GM12878 (cell line): ENCODE data around the gene ZFP91. TPM values are rescaled to one million over a fixed set of nuclear protein-coding genes. Genes with fewer than 3 reads are reported as not detected.
A peak's percentile ranks its signal among the peaks of the same experiment; 100 is the strongest.

ENCODE experiments used
- ATAC-seq: fragments of 200-7000 bp; cut with Tn5 transposase; 3 replicates; pipeline ENCODE4 v1.9.1; 2020; ENCODE audit warnings: mild to moderate bottlenecking, moderate library complexity
- BruUV-seq: library from RNA; stranded (reverse); fragments of 400-500 nt; replicated peaks from 2 replicates; lab custom pipeline; 2021; lab: Mats Ljungman, UMichigan
- CTCF ChIA-PET: fragments of 300-600 bp; sonication (Branson Sonifier 250); formaldehyde crosslinking; extraction: SDS; loops from one replicate; lab custom pipeline; 2021; ENCODE audit warnings: inconsistent platforms; lab: Yijun Ruan, JAX
- POLR2A ChIA-PET: fragments of 350-600 bp; formaldehyde crosslinking; extraction: SDS; loops from one replicate; lab custom pipeline; 2021; ENCODE audit warnings: inconsistent platforms; lab: Charles Lee
- RAD21 ChIA-PET: fragments of 300-600 bp; sonication (Branson Sonifier 250); formaldehyde crosslinking; loops from one replicate; lab custom pipeline; 2023; ENCODE audit warnings: antibody characterized with exemption; ENCODE audit not compliant: unreplicated experiment; lab: Charles Lee
- SMC1A ChIA-PET: fragments of 300-600 bp; sonication (Branson Sonifier 250); formaldehyde crosslinking; loops from one replicate; lab custom pipeline; 2023; ENCODE audit not compliant: unreplicated experiment, uncharacterized antibody; lab: Charles Lee
- DNase-seq: peaks from one replicate; pipeline ENCODE4 v3.0.0-alpha.2; 2011; ENCODE audit warnings: low read depth, low spot score
- FAIRE-seq: peaks from 3 replicates; lab custom pipeline; 2011; peaks lifted over from hg19 to GRCh38; lab: Jason Lieb, UNC
- H2AFZ ChIP-seq: 2 replicates; pipeline ENCODE4 v1.6.0; 2011; ENCODE audit warnings: low read depth, low read length, control low read depth; ENCODE audit not compliant: control insufficient read depth
- H3K27ac ChIP-seq: 2 replicates; pipeline ENCODE4 v1.5.1; 2011; ENCODE audit warnings: control low read depth; ENCODE audit not compliant: control insufficient read depth, insufficient read depth
- H3K27me3 ChIP-seq, 2 experiments: replicated peaks in 1 of 2; 2 replicates each; pipeline versions ENCODE4 v1.6.0 to v1.6.1; 2011; ENCODE audit warnings: low read length in 1 of 2; ENCODE audit not compliant: control insufficient read depth in 2 of 2, insufficient read depth in 2 of 2
- H3K36me3 ChIP-seq, 2 experiments: 2 replicates each; pipeline ENCODE4 v1.5.1; 2011; ENCODE audit warnings: low read length in 1 of 2; ENCODE audit not compliant: control insufficient read depth in 2 of 2, insufficient read depth in 2 of 2
- H3K4me1 ChIP-seq: 2 replicates; pipeline ENCODE4 v1.6.1; 2011; ENCODE audit warnings: mild to moderate bottlenecking, low read length, moderate library complexity, mixed read lengths; ENCODE audit not compliant: control insufficient read depth, insufficient read depth
- H3K4me2 ChIP-seq: 2 replicates; pipeline ENCODE4 v1.6.0; 2011; ENCODE audit warnings: control low read depth; ENCODE audit not compliant: control insufficient read depth, insufficient read depth
- H3K4me3 ChIP-seq: fragments of 200-600 bp; sonication (generic); 2 replicates; pipeline ENCODE4 v1.5.1; 2016
- H3K79me2 ChIP-seq: 2 replicates; pipeline ENCODE4 v1.6.0; 2011; ENCODE audit warnings: low read length; ENCODE audit not compliant: control insufficient read depth, insufficient read depth
- H3K9ac ChIP-seq: 2 replicates; pipeline ENCODE4 v1.8.0; 2011; ENCODE audit warnings: low read length, control low read depth, mixed read lengths; ENCODE audit not compliant: control insufficient read depth, insufficient read depth
- H3K9me3 ChIP-seq: replicated peaks from 3 replicates; pipeline ENCODE4 v1.5.1; 2011; ENCODE audit warnings: mild to moderate bottlenecking, low read length; ENCODE audit not compliant: control insufficient read depth, insufficient read depth
- H4K20me1 ChIP-seq: 2 replicates; pipeline ENCODE4 v1.6.0; 2011; ENCODE audit not compliant: control insufficient read depth, insufficient read depth
- BRCA1 ChIP-seq: IDR thresholded peaks from 2 replicates; pipeline ENCODE4 v1.6.1; 2011; ENCODE audit warnings: low read depth, low read length, improper control_type of control experiment
- CREM ChIP-seq: IDR thresholded peaks from 2 replicates; pipeline ENCODE4 v1.6.1; 2014; ENCODE audit warnings: antibody characterized with exemption, low read depth
- EGR1 ChIP-seq, 2 experiments: IDR thresholded peaks; 1 replicate in 1 of 2; 2 replicates in 1 of 2; pipeline ENCODE4 v1.6.1; 2011 to 2012; ENCODE audit warnings: low read depth in 2 of 2, low read length in 2 of 2, borderline replicate concordance in 1 of 2, mild to moderate bottlenecking in 1 of 2, moderate library complexity in 1 of 2
- KAT2A ChIP-seq: conservative IDR thresholded peaks from 2 replicates; pipeline ENCODE4 v1.6.1; 2011; ENCODE audit warnings: low read depth, low read length; ENCODE audit not compliant: control insufficient read depth
- MXI1 ChIP-seq: fragments of 150-350 bp; IDR thresholded peaks from 2 replicates; pipeline ENCODE4 v1.6.1; 2011; ENCODE audit warnings: low read depth, mild to moderate bottlenecking, inconsistent platforms, low read length, improper control_type of control experiment
- MYC ChIP-seq: IDR thresholded peaks from 2 replicates; pipeline ENCODE4 v1.6.1; 2011; ENCODE audit warnings: mild to moderate bottlenecking, low read length, moderate library complexity, inconsistent platforms; ENCODE audit not compliant: insufficient read depth, insufficient replicate concordance, insufficient read length, severe bottlenecking
- NR2C2 ChIP-seq: IDR thresholded peaks from 2 replicates; pipeline ENCODE4 v1.6.1; 2011; ENCODE audit warnings: borderline replicate concordance, low read depth; ENCODE audit not compliant: control insufficient read depth, insufficient read length
- POLR2AphosphoS5 ChIP-seq: IDR thresholded peaks from 2 replicates; pipeline ENCODE4 v1.6.1; 2011; ENCODE audit warnings: mild to moderate bottlenecking, low read length, inconsistent platforms
- RELA ChIP-seq: fragments of 450-650 bp; IDR thresholded peaks from 2 replicates; pipeline ENCODE4 v1.8.0; 2014; ENCODE audit warnings: borderline replicate concordance; ENCODE audit not compliant: partially characterized antibody
- TBL1XR1 ChIP-seq: IDR thresholded peaks from 2 replicates; pipeline ENCODE4 v1.6.1; 2012; ENCODE audit warnings: low read depth, low read length, improper control_type of control experiment
- TCF7 ChIP-seq: IDR thresholded peaks from 2 replicates; pipeline ENCODE4 v1.6.1; 2014; ENCODE audit warnings: antibody characterized with exemption, borderline replicate concordance
- ZNF274 ChIP-seq: IDR thresholded peaks from one replicate; pipeline ENCODE4 v1.8.0; 2011; ENCODE audit not compliant: insufficient read length, insufficient read depth
- WGBS: methylation state at CpG from one replicate; pipeline ENCODE4 v1.1.6; 2016; ENCODE audit warnings: low lambda C conversion rate; ENCODE audit not compliant: insufficient replicate concordance, insufficient coverage; ENCODE audit errors: missing lambda C conversion rate; 5-methylcytosine and 5-hydroxymethylcytosine counted together
- in situ Hi-C: fragments of 300-500 bp; cut with MboI; formaldehyde crosslinking; loops from 9 replicates; pipeline ENCODE4 v1.14.3; 2018; ENCODE audit warnings: mixed read lengths
- intact Hi-C: fragments of 100-400 bp; cut with micrococcal nuclease; formaldehyde crosslinking; loops from one replicate; pipeline ENCODE4 v1.14.2; 2022; ENCODE audit not compliant: unreplicated experiment
- polyA plus RNA-seq, 11 experiments: library from polyadenylated mRNA; depleted of rRNA in 4 of 11; unstranded in 6 of 11; stranded (reverse) in 5 of 11; fragments of >200 nt; fragmentation: Nextera tagmentation in 4 of 11; fragmentation: Illumina TruSeq in 1 of 11; extraction: Ambion mirVana in 4 of 11; extraction: Trizol in 1 of 11; gene quantifications; 1 replicate in 1 of 11; 2 replicates in 10 of 11; pipeline versions ENCODE4 v1.2.1 to v1.2.3, GENCODE V29; 2011 to 2016; ENCODE audit warnings: inconsistent platforms in 2 of 11, missing spikeins in 2 of 11, low read depth in 1 of 11
- total RNA-seq, 4 experiments: library from RNA; depleted of rRNA in 3 of 4; stranded (reverse); fragments of >200 nt in 3 of 4; fragmentation: Illumina TruSeq in 1 of 4; extraction: Trizol in 1 of 4; gene quantifications; 2 replicates each; pipeline versions ENCODE4 v1.2.1 to v1.2.3, GENCODE V29; 2013 to 2021
- TF ChIP-seq, protein P1 (sequence below): fragments of 450-650 bp; IDR thresholded peaks from 2 replicates; pipeline ENCODE4 v1.6.1; 2017; ENCODE audit warnings: mild to moderate bottlenecking
- TF ChIP-seq, protein P2 (sequence below): IDR thresholded peaks from 2 replicates; pipeline ENCODE4 v1.6.1; 2012; ENCODE audit warnings: improper control_type of control experiment, low read depth, low read length; ENCODE audit not compliant: insufficient replicate concordance

Gene ZFP91
- total and polyA plus RNA-seq, 10 of the 15 experiments (the other 5 are each of a cell fraction or from before 2014, with no cell fraction given), result 12.9 to 54.1 (median 31.7) TPM

DNA sequence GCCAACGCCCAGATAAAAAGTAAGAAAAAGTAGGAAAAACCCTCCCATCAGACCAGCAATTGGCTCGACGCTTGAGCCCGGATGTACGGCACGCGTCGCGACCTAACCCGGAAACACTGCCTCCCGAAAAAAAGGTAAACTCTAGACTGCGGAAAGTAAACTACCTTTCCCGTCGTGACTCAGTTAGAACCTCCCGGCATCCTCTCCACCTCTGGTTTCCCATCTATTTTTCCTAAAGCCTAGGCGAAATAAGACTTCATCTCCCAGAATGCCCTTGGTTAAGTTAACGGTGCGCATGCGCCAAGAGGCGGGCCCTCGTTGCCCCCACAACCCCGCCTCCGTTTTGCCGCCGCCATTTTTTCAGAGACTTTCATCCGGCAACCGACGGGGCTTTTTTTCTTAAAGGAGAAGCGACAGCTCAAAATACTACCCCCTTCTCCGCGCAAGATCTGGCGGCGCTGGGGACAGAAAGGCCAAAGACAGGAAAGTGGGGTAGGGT, 678 bp upstream of the ZFP91 start:
- CTCF ChIA-PET, result interaction anchor here (1.0 to 10.4 kb wide), 15 partner anchors 9 to 480 kb away, joined by 3 to 110 read pairs (median 14); no protein-coding TSS in a partner anchor
- peak overlapping the region; percentile 52 for H2AFZ ChIP-seq
- ATAC-seq (no peak), FAIRE-seq (peak; percentile 75), DNase-seq (peak; percentile 98)
- POLR2A ChIA-PET, result interaction anchor here (1.0 to 2.4 kb wide), 6 partner anchors 9 to 77 kb away, joined by 3 to 13 read pairs (median 6); no protein-coding TSS in a partner anchor
- peak overlapping the region; percentile 100 for H3K9ac ChIP-seq
- H3K27ac ChIP-seq, result peak overlapping the region; percentile 99
- no peaks in the 10 kb centered on the region for H3K9me3 ChIP-seq
- peaks cover 81% of the 10 kb centered on the region for H3K79me2 ChIP-seq
- intact Hi-C loops (loop anchor here (2.0 to 10.0 kb wide), 9 partner anchors 69 to 977 kb away; partner anchors contain the start of genes FAM111A, FAM111B and MPEG1), in situ Hi-C loops (loop anchor here (5.0 to 25.0 kb wide), 5 partner anchors 527 to 1241 kb away; partner anchors contain the start of genes FAM111B, P2RX3, PATL1 and SSRP1)
- H3K36me3 ChIP-seq, result no peaks in the 10 kb centered on the region
- BruUV-seq, result no TSS peak
- 2% methylated on average over 33 of the region's 33 CpGs for WGBS
- SMC1A ChIA-PET, result interaction anchor here (0.6 to 4.0 kb wide), 12 partner anchors 10 to 1102 kb away, joined by 3 to 49 read pairs (median 12); partner anchors contain the start of gene CNTF
- RAD21 ChIA-PET, result interaction anchor here (1.2 to 3.2 kb wide), 6 partner anchors 8 to 210 kb away, joined by 4 to 28 read pairs (median 10); no protein-coding TSS in a partner anchor
- peaks cover 12% of the 10 kb centered on the region for H3K4me1 ChIP-seq
- no peaks in the 10 kb centered on the region for H4K20me1 ChIP-seq
- 0 out of 2 replicates have a peak overlapping the region, but pooled peaks have one; percentile 34 for H3K4me2 ChIP-seq
- peak overlapping the region; percentile 77 for H3K4me3 ChIP-seq
- H3K27me3 ChIP-seq, result no peaks in the 10 kb centered on the region
- TF ChIP-seq BRCA1 (no peak), POLR2AphosphoS5 (peak; percentile 34), RELA (peak; percentile 22), CREM (peak; percentile 74), ZNF274 (no peak), MYC (no peak), NR2C2 (no peak), TCF7 (no peak), KAT2A (no peak), EGR1 (IDR thresholded peaks at IDR 0.05; ENCODE audit: borderline replicate concordance in 1 of 2, low read depth in 2 of 2, low read length in 2 of 2) (peak in 1 of 2 experiments; percentile 9; a peak in 1 of 3 replicates), MXI1 (no peak; the same call in 1 of the 2 replicates), TBL1XR1 (no peak)
- TF ChIP-seq, protein P1, sequence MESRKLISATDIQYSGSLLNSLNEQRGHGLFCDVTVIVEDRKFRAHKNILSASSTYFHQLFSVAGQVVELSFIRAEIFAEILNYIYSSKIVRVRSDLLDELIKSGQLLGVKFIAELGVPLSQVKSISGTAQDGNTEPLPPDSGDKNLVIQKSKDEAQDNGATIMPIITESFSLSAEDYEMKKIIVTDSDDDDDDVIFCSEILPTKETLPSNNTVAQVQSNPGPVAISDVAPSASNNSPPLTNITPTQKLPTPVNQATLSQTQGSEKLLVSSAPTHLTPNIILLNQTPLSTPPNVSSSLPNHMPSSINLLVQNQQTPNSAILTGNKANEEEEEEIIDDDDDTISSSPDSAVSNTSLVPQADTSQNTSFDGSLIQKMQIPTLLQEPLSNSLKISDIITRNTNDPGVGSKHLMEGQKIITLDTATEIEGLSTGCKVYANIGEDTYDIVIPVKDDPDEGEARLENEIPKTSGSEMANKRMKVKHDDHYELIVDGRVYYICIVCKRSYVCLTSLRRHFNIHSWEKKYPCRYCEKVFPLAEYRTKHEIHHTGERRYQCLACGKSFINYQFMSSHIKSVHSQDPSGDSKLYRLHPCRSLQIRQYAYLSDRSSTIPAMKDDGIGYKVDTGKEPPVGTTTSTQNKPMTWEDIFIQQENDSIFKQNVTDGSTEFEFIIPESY, result 0 out of 2 replicates have a peak, but pooled peaks have one; percentile 7
- TF ChIP-seq, protein P2, sequence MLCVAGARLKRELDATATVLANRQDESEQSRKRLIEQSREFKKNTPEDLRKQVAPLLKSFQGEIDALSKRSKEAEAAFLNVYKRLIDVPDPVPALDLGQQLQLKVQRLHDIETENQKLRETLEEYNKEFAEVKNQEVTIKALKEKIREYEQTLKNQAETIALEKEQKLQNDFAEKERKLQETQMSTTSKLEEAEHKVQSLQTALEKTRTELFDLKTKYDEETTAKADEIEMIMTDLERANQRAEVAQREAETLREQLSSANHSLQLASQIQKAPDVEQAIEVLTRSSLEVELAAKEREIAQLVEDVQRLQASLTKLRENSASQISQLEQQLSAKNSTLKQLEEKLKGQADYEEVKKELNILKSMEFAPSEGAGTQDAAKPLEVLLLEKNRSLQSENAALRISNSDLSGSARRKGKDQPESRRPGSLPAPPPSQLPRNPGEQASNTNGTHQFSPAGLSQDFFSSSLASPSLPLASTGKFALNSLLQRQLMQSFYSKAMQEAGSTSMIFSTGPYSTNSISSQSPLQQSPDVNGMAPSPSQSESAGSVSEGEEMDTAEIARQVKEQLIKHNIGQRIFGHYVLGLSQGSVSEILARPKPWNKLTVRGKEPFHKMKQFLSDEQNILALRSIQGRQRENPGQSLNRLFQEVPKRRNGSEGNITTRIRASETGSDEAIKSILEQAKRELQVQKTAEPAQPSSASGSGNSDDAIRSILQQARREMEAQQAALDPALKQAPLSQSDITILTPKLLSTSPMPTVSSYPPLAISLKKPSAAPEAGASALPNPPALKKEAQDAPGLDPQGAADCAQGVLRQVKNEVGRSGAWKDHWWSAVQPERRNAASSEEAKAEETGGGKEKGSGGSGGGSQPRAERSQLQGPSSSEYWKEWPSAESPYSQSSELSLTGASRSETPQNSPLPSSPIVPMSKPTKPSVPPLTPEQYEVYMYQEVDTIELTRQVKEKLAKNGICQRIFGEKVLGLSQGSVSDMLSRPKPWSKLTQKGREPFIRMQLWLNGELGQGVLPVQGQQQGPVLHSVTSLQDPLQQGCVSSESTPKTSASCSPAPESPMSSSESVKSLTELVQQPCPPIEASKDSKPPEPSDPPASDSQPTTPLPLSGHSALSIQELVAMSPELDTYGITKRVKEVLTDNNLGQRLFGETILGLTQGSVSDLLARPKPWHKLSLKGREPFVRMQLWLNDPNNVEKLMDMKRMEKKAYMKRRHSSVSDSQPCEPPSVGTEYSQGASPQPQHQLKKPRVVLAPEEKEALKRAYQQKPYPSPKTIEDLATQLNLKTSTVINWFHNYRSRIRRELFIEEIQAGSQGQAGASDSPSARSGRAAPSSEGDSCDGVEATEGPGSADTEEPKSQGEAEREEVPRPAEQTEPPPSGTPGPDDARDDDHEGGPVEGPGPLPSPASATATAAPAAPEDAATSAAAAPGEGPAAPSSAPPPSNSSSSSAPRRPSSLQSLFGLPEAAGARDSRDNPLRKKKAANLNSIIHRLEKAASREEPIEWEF, result no peak
